ENCODE data around the gene ANO2.

Gene ANO2

DNA sequence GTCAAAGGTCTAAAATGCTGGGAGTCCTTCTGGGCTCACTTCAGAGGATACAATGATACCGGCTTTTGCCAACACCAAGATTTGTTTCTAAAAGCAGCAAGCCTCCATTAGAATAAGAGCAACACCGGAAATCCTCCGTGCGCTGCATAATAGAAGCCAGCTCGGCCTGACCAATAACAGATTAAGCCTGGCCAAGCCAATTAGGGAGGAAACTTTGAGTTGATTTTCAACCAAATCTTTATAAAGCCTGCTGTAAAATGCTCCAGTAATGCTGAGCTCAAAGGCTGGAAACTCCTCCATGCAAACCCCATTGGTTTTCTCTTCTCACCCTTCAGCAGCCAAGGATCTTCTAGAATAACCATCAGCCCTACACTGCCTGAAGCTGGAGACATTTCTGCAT, 363.0 kb downstream of the ANO2 start:
- H3K4me3 ChIP-seq (ENCODE audit: low read depth, low read length): no peak overlapping the region
- no peak overlapping the region for H3K9ac ChIP-seq (ENCODE audit: low read length)
- H3K27me3 ChIP-seq (ENCODE audit: control insufficient read depth, insufficient read depth, low read length): no peaks in the 10 kb centered on the region

GRCh38 chr12:5581616-5582015, 363.4 kb downstream of the ANO2 start:
- Histone ChIP-seq H3K27me3 (ENCODE audit: control insufficient read depth, insufficient read depth, low read length) (no peaks in the 10 kb centered on the region), H3K4me3 (ENCODE audit: low read depth, low read length) (no peak overlapping the region), H3K9ac (ENCODE audit: low read length) (no peak overlapping the region), H3K27ac (ENCODE audit: low read depth, low read length) (no peak overlapping the region), H3K9me3 (ENCODE audit: control insufficient read depth, insufficient read depth, low read depth, low read length) (no peaks in the 10 kb centered on the region), H3K36me3 (ENCODE audit: control insufficient read depth, insufficient read depth, low read length) (no peaks in the 10 kb centered on the region), H3K4me1 (ENCODE audit: control insufficient read depth, insufficient read depth, low read length) (peaks cover 8% of the 10 kb centered on the region)

More for the DNA sequence above, 363.0 kb downstream of the ANO2 start:
- Histone ChIP-seq H3K36me3 (ENCODE audit: control insufficient read depth, insufficient read depth, low read length) (no peaks in the 10 kb centered on the region), H3K9me3 (ENCODE audit: control insufficient read depth, insufficient read depth, low read depth, low read length) (no peaks in the 10 kb centered on the region), H3K4me1 (ENCODE audit: control insufficient read depth, insufficient read depth, low read length) (peaks cover 12% of the 10 kb centered on the region), H3K27ac (ENCODE audit: low read depth, low read length) (no peak overlapping the region)

- H3K9me3 ChIP-seq (ENCODE audit: control insufficient read depth, insufficient read depth, low read depth, low read length): no peaks in the 10 kb centered on the region
- no peaks in the 10 kb centered on the region for H3K36me3 ChIP-seq (ENCODE audit: control insufficient read depth, insufficient read depth, low read length)
- H3K27me3 ChIP-seq (ENCODE audit: control insufficient read depth, insufficient read depth, low read length): no peaks in the 10 kb centered on the region
- no peak overlapping the region for H3K27ac ChIP-seq (ENCODE audit: low read depth, low read length)
- H3K9ac ChIP-seq (ENCODE audit: low read length): no peak overlapping the region
- peaks cover 2% of the 10 kb centered on the region for H3K4me1 ChIP-seq (ENCODE audit: control insufficient read depth, insufficient read depth, low read length)
- no peak overlapping the region for H3K4me3 ChIP-seq (ENCODE audit: low read depth, low read length)
These were observed 364.0 kb downstream of the ANO2 start for GRCh38 chr12:5581019-5581418.

DNA sequence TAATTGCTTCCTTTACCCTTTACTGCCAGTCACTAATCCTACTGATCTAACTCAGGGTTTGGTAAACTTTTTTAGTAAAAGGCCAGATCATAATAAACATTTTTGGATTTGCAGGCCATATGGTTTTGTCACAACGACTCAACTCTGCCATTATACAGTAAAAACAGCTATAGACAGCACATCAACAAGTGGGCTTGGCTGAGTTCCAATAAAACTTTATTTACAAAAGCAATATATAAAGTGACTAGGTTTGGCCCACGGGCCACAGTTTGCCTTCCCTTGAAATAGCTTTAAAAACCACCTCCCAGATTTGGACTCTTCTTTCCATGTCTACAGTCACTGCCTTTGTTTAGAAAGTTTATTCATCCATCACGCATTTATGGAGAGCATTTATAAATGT, 366.3 kb downstream of the ANO2 start:
- Histone ChIP-seq H3K27me3 (ENCODE audit: control insufficient read depth, insufficient read depth, low read length) (no peaks in the 10 kb centered on the region), H3K9ac (ENCODE audit: low read length) (no peak overlapping the region), H3K4me1 (ENCODE audit: control insufficient read depth, insufficient read depth, low read length) (no peaks in the 10 kb centered on the region; the same call in 1 of the 2 replicates), H3K36me3 (ENCODE audit: control insufficient read depth, insufficient read depth, low read length) (no peaks in the 10 kb centered on the region), H3K27ac (ENCODE audit: low read depth, low read length) (no peak overlapping the region), H3K9me3 (ENCODE audit: control insufficient read depth, insufficient read depth, low read depth, low read length) (no peaks in the 10 kb centered on the region), H3K4me3 (ENCODE audit: low read depth, low read length) (no peak overlapping the region)

DNA sequence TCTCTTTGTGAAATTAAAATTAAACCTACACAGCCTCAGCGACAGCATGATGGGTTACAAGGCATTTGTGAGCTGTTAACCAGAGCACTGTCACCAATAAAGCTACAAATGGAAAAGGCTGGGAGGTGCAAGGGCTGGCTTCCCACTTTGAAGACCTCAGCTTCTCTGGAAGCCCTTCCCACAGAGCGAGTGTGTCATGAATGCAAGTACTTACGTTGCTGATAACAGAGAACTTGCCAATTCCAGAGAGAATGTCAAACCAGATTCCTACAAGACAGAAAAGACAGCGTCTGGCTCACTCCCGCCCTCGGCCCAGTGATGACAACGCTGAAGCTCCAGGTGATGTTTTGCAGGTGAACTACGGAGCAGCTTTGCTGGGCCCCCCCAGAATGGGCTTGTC, 367.3 kb downstream of the ANO2 start:
- Histone ChIP-seq H3K27me3 (ENCODE audit: control insufficient read depth, insufficient read depth, low read length) (no peaks in the 10 kb centered on the region), H3K9me3 (ENCODE audit: control insufficient read depth, insufficient read depth, low read depth, low read length) (no peaks in the 10 kb centered on the region), H3K4me1 (ENCODE audit: control insufficient read depth, insufficient read depth, low read length) (no peaks in the 10 kb centered on the region; the same call in 1 of the 2 replicates), H3K9ac (ENCODE audit: low read length) (no peak overlapping the region), H3K36me3 (ENCODE audit: control insufficient read depth, insufficient read depth, low read length) (no peaks in the 10 kb centered on the region), H3K4me3 (ENCODE audit: low read depth, low read length) (no peak overlapping the region), H3K27ac (ENCODE audit: low read depth, low read length) (no peak overlapping the region)

GRCh38 chr12:5577211-5577612, 367.8 kb downstream of the ANO2 start:
- Histone ChIP-seq H3K9ac (ENCODE audit: low read length) (no peak overlapping the region), H3K27ac (ENCODE audit: low read depth, low read length) (no peak overlapping the region)

GRCh38 chr12:5575987-5576386, 369.1 kb downstream of the ANO2 start:
- Histone ChIP-seq H3K27ac (ENCODE audit: low read depth, low read length) (no peak overlapping the region), H3K27me3 (ENCODE audit: control insufficient read depth, insufficient read depth, low read length) (no peaks in the 10 kb centered on the region), H3K4me1 (ENCODE audit: control insufficient read depth, insufficient read depth, low read length) (no peaks in the 10 kb centered on the region; the same call in 1 of the 2 replicates), H3K9me3 (ENCODE audit: control insufficient read depth, insufficient read depth, low read depth, low read length) (no peaks in the 10 kb centered on the region), H3K36me3 (ENCODE audit: control insufficient read depth, insufficient read depth, low read length) (no peaks in the 10 kb centered on the region), H3K4me3 (ENCODE audit: low read depth, low read length) (no peak overlapping the region), H3K9ac (ENCODE audit: low read length) (no peak overlapping the region)

More at GRCh38 chr12:5577211-5577612, 367.8 kb downstream of the ANO2 start:
- Histone ChIP-seq H3K4me3 (ENCODE audit: low read depth, low read length) (no peak overlapping the region), H3K36me3 (ENCODE audit: control insufficient read depth, insufficient read depth, low read length) (no peaks in the 10 kb centered on the region), H3K27me3 (ENCODE audit: control insufficient read depth, insufficient read depth, low read length) (no peaks in the 10 kb centered on the region), H3K9me3 (ENCODE audit: control insufficient read depth, insufficient read depth, low read depth, low read length) (no peaks in the 10 kb centered on the region), H3K4me1 (ENCODE audit: control insufficient read depth, insufficient read depth, low read length) (no peaks in the 10 kb centered on the region; the same call in 1 of the 2 replicates)

DNA sequence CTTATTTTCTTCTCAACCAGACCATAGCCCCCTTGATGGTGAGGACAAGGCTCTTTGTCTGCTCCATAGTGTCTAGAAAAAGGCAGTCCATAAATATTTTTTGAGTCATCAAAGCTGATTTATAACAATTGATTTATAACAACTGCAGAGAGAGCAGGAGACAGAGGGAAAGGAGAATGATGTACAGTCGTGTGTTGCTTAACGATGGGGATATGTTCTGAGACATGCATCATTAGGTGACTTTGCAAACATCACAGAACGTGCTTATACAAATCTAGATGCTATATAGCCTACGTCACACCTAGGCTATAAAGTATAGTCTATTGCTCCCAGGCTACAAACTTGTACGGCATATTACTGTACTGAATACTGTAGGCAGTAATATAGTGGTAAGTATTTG, 369.8 kb downstream of the ANO2 start:
- H3K4me3 ChIP-seq (ENCODE audit: low read depth, low read length): no peak overlapping the region
- no peaks in the 10 kb centered on the region for H3K36me3 ChIP-seq (ENCODE audit: control insufficient read depth, insufficient read depth, low read length)
- no peak overlapping the region for H3K27ac ChIP-seq (ENCODE audit: low read depth, low read length)
- no peaks in the 10 kb centered on the region for H3K9me3 ChIP-seq (ENCODE audit: control insufficient read depth, insufficient read depth, low read depth, low read length)
- no peak overlapping the region for H3K9ac ChIP-seq (ENCODE audit: low read length)
- H3K27me3 ChIP-seq (ENCODE audit: control insufficient read depth, insufficient read depth, low read length): no peaks in the 10 kb centered on the region
- no peaks in the 10 kb centered on the region; the same call in 1 of the 2 replicates for H3K4me1 ChIP-seq (ENCODE audit: control insufficient read depth, insufficient read depth, low read length)

DNA sequence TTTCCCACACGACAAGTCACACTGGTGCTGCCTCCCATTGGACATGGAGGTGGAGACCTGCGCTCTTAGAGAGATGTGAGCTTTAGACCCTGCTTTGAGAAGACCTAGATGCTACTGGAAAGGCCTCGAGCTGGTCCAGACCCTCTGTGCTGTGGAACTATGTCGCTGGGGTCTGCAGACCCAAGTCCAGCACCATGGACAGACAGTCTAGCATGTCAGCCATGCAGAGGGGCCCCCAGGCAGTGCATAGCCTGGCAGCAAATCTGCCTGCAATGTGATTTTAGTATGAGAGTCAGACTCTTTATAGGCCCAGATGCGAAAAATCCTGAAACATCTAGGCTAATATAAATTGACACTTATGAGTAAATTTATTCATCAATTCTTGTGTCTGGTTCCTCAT, 371.7 kb downstream of the ANO2 start:
- Histone ChIP-seq H3K9ac (ENCODE audit: low read length) (no peak overlapping the region), H3K9me3 (ENCODE audit: control insufficient read depth, insufficient read depth, low read depth, low read length) (no peaks in the 10 kb centered on the region), H3K4me3 (ENCODE audit: low read depth, low read length) (no peak overlapping the region), H3K27ac (ENCODE audit: low read depth, low read length) (no peak overlapping the region), H3K36me3 (ENCODE audit: control insufficient read depth, insufficient read depth, low read length) (no peaks in the 10 kb centered on the region), H3K27me3 (ENCODE audit: control insufficient read depth, insufficient read depth, low read length) (no peaks in the 10 kb centered on the region), H3K4me1 (ENCODE audit: control insufficient read depth, insufficient read depth, low read length) (no peaks in the 10 kb centered on the region; the same call in 1 of the 2 replicates)

DNA sequence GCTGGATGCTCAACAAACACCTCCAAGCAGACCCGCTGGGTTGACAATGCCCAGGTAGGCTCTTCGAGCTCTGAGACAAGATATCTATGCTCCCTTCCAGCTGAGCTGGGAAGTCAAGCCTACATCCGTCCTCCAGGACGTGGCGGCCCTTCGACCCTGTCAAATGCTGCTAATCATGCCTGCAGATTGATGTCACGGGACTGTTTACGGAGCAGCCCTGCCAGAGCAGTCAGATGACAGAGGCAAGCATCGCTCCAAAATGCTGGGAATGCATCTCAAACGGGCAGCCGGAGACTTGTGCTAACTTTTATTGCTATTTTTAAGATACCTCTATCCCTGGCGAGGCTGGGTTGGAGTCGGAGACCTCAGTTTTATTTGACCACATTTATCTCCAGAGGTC, 373.9 kb downstream of the ANO2 start:
- Histone ChIP-seq H3K27ac (ENCODE audit: low read depth, low read length) (no peak overlapping the region), H3K9me3 (ENCODE audit: control insufficient read depth, insufficient read depth, low read depth, low read length) (no peaks in the 10 kb centered on the region), H3K9ac (ENCODE audit: low read length) (no peak overlapping the region), H3K4me1 (ENCODE audit: control insufficient read depth, insufficient read depth, low read length) (no peaks in the 10 kb centered on the region), H3K27me3 (ENCODE audit: control insufficient read depth, insufficient read depth, low read length) (no peaks in the 10 kb centered on the region), H3K4me3 (ENCODE audit: low read depth, low read length) (no peak overlapping the region), H3K36me3 (ENCODE audit: control insufficient read depth, insufficient read depth, low read length) (no peaks in the 10 kb centered on the region)

DNA sequence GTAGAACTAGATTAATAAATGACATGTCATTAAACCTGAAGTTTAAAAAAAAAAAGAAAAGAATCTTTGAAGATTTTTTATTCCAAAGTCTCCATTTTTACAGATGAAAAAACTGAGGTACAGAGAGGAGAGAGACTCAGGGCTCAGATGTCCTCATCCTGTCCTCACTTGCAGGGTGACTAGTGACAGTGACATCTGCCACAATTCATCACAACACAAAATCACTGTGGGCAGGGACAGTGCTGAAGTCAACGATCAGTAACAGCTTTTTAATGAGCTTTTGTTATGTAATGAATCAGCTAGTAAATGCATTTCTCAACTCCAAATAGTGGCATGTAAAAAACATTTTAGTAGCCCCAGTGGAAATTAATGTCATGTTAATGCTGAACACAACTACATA, 374.6 kb downstream of the ANO2 start:
- no peak overlapping the region for H3K4me3 ChIP-seq (ENCODE audit: low read depth, low read length)
- no peaks in the 10 kb centered on the region for H3K9me3 ChIP-seq (ENCODE audit: control insufficient read depth, insufficient read depth, low read depth, low read length)
- H3K9ac ChIP-seq (ENCODE audit: low read length): no peak overlapping the region
- H3K27ac ChIP-seq (ENCODE audit: low read depth, low read length): no peak overlapping the region
- no peaks in the 10 kb centered on the region for H3K36me3 ChIP-seq (ENCODE audit: control insufficient read depth, insufficient read depth, low read length)
- no peaks in the 10 kb centered on the region for H3K4me1 ChIP-seq (ENCODE audit: control insufficient read depth, insufficient read depth, low read length)
- H3K27me3 ChIP-seq (ENCODE audit: control insufficient read depth, insufficient read depth, low read length): no peaks in the 10 kb centered on the region

All from HUES6 (cell line).